ENCODE measurements around the gene UBL3.

The UBL3 gene

GRCh38 chr13:29850213-29850898 is at the start of gene UBL3:
TSS of gene UBL3 (minus strand) at chr13:29850617. CDS start at chr13:29849538, 1,079 bp downstream.
- TF ChIP-seq, protein P1, sequence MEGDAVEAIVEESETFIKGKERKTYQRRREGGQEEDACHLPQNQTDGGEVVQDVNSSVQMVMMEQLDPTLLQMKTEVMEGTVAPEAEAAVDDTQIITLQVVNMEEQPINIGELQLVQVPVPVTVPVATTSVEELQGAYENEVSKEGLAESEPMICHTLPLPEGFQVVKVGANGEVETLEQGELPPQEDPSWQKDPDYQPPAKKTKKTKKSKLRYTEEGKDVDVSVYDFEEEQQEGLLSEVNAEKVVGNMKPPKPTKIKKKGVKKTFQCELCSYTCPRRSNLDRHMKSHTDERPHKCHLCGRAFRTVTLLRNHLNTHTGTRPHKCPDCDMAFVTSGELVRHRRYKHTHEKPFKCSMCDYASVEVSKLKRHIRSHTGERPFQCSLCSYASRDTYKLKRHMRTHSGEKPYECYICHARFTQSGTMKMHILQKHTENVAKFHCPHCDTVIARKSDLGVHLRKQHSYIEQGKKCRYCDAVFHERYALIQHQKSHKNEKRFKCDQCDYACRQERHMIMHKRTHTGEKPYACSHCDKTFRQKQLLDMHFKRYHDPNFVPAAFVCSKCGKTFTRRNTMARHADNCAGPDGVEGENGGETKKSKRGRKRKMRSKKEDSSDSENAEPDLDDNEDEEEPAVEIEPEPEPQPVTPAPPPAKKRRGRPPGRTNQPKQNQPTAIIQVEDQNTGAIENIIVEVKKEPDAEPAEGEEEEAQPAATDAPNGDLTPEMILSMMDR (IDR thresholded peaks at IDR 0.05) = no peak

DNA sequence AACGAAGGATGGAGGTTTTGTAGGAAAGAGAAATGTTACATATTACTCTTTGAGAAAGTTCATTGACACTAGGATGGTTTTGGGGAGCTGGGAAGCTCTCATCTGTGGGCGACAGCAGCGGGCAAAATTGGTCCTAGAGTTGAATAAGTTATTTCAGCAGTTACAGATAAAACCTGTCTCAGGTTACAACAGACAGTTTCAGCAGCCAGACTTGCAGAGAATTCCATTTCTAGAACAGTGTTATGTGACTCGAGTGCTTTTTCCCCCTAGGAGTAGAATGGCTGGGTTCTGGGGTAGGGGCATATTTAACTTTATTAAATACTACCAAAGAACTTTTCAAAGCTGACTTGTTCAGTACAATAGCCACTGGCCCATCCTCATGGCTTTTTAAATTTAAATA is 46.7 kb upstream of the UBL3 start:
- TF ChIP-seq, protein P1 (IDR thresholded peaks at IDR 0.05) = no peak

DNA sequence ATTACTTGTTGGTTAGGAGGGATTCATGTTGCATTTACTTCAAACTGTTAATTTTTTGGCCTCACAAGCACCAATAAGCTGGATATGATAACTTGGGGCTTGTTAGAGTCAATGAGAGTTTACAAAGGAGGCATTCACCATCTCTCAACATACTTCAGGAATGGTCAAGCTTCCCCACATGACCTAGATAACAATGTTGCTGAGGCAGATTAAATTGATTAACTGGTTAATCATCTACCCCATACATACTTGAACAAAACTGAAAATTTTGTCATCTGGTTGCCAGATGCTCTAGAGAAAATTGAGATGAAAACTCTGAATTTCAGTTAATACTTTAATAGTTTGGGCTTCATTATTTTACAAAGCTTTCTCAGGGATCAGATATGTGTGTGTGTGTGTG is 43.0 kb upstream of the UBL3 start:
- TF ChIP-seq, protein P1 (IDR thresholded peaks at IDR 0.05) = no peak

- TF ChIP-seq, protein P1 (IDR thresholded peaks at IDR 0.05) = no peak
These were observed 41.7 kb upstream of the UBL3 start for GRCh38 chr13:29892151-29892550.

DNA sequence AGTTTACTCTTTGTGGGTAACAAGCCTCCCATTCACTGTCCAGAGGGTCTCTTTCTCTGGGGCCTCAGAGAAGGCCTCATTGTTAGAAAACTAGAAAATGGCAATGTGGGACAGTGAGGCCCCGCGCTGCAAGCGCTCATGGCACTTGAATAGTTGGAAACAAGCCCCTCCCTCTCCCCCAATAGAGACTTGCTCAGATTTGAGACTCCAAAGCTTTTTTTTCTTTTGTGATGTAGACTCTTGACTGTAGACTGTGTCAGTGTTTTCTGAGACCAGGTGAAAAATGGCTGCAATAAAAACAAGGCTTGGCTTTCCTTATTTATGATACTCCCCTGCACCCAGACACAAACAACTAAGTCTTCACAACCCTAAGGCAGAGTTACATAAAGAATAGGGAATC is 38.7 kb upstream of the UBL3 start:
- TF ChIP-seq, protein P1 (IDR thresholded peaks at IDR 0.05) = no peak

GRCh38 chr13:29888306-29888705 is 37.9 kb upstream of the UBL3 start:
- TF ChIP-seq, protein P1 (IDR thresholded peaks at IDR 0.05) = no peak

GRCh38 chr13:29887686-29888085 is 37.3 kb upstream of the UBL3 start:
- TF ChIP-seq, protein P1 (IDR thresholded peaks at IDR 0.05) = no peak

Measured in LNCAP (cell line).